MM.1S (cell line): Measurements from ENCODE around the gene APOBEC3B.
A peak's percentile ranks its signal among the peaks of the same experiment; 100 is the strongest.

ENCODE experiments used
- DNase-seq: peaks from one replicate; pipeline ENCODE4 v3.0.0-alpha.2; 2015
- H2AFZ ChIP-seq: fragments of 300-600 bp; sonication (generic); 2 replicates; pipeline ENCODE4 v1.6.0; 2016; ENCODE audit warnings: antibody characterized with exemption, low read length
- H3F3A ChIP-seq: fragments of 300-600 bp; sonication (generic); 2 replicates; pipeline ENCODE4 v1.6.1; 2016; ENCODE audit warnings: mild to moderate bottlenecking, antibody characterized with exemption, low read length, moderate library complexity, mixed read lengths; ENCODE audit not compliant: insufficient read depth
- H3K27ac ChIP-seq: fragments of 300-600 bp; sonication (generic); 2 replicates; pipeline ENCODE4 v1.5.1; 2016; ENCODE audit warnings: mild to moderate bottlenecking, low read length
- H3K27me3 ChIP-seq: fragments of 300-600 bp; sonication (generic); replicated peaks from 2 replicates; pipeline ENCODE4 v1.6.0; 2016; ENCODE audit warnings: low read length; ENCODE audit not compliant: insufficient read depth
- H3K36me3 ChIP-seq: fragments of 300-600 bp; sonication (generic); replicated peaks from 2 replicates; pipeline ENCODE4 v1.6.1; 2016; ENCODE audit warnings: mild to moderate bottlenecking, low read length, mixed read lengths; ENCODE audit not compliant: insufficient read depth
- H3K4me1 ChIP-seq: fragments of 300-600 bp; sonication (generic); 2 replicates; pipeline ENCODE4 v1.6.1; 2016; ENCODE audit warnings: low read length, mixed read lengths
- H3K4me2 ChIP-seq: fragments of 300-600 bp; sonication (generic); 2 replicates; pipeline ENCODE4 v1.6.0; 2016; ENCODE audit warnings: low read depth, low read length
- H3K4me3 ChIP-seq: fragments of 300-600 bp; sonication (generic); 2 replicates; pipeline ENCODE4 v1.5.1; 2016; ENCODE audit warnings: low read length, mixed read lengths
- H3K79me2 ChIP-seq: fragments of 300-600 bp; sonication (generic); 2 replicates; pipeline ENCODE4 v1.6.1; 2016; ENCODE audit warnings: mixed run types, low read length, mixed read lengths
- H3K9ac ChIP-seq: fragments of 300-600 bp; sonication (generic); 2 replicates; pipeline ENCODE4 v1.6.1; 2016; ENCODE audit warnings: low read length, mixed read lengths
- H3K9me2 ChIP-seq: fragments of 300-600 bp; sonication (generic); replicated peaks from 2 replicates; pipeline ENCODE4 v1.6.1; 2016; ENCODE audit warnings: mild to moderate bottlenecking, low read length, mixed read lengths; ENCODE audit not compliant: insufficient read depth
- H3K9me3 ChIP-seq: fragments of 300-600 bp; sonication (generic); replicated peaks from 2 replicates; pipeline ENCODE4 v1.6.1; 2016; ENCODE audit warnings: mild to moderate bottlenecking, low read length, mixed read lengths; ENCODE audit not compliant: insufficient read depth
- H4K20me1 ChIP-seq: fragments of 300-600 bp; sonication (generic); 2 replicates; pipeline ENCODE4 v1.6.1; 2016; ENCODE audit warnings: mild to moderate bottlenecking, low read length, moderate library complexity, mixed read lengths; ENCODE audit not compliant: insufficient read depth
- CTCF ChIP-seq: fragments of 300-600 bp; sonication (generic); IDR thresholded peaks from 2 replicates; pipeline ENCODE4 v1.5.1; 2016; ENCODE audit warnings: antibody characterized with exemption, low read length, mixed read lengths
- EZH2 ChIP-seq: fragments of 300-600 bp; sonication (generic); optimal IDR thresholded peaks from 2 replicates; pipeline ENCODE3; 2017; ENCODE audit warnings: low read depth, mild to moderate bottlenecking, antibody characterized with exemption, low read length, mixed read lengths
- EZH2phosphoT487 ChIP-seq: fragments of 300-600 bp; sonication (generic); IDR thresholded peaks from 2 replicates; pipeline ENCODE4 v1.6.1; 2018; ENCODE audit warnings: antibody characterized with exemption, low read length

Gene APOBEC3B

GRCh38 chr22:38938221-38938620, 43.9 kb upstream of the APOBEC3B start:
- H3K4me1 ChIP-seq = peaks cover 27% of the 10 kb centered on the region
- H3K9ac ChIP-seq = no peak overlapping the region
- no peaks in the 10 kb centered on the region for H3K9me3 ChIP-seq
- H3K27me3 ChIP-seq = peaks cover 7% of the 10 kb centered on the region
- no peaks in the 10 kb centered on the region for H3K9me2 ChIP-seq
- H3K4me3 ChIP-seq = no peak overlapping the region
- TF ChIP-seq EZH2 (no peak), CTCF (no peak), EZH2phosphoT487 (no peak)
- no peak for DNase-seq
- H3K27ac ChIP-seq = no peak overlapping the region
- no peak overlapping the region for H3K4me2 ChIP-seq
- H3F3A ChIP-seq = peaks cover 15% of the 10 kb centered on the region
- no peaks in the 10 kb centered on the region for H4K20me1 ChIP-seq
- H2AFZ ChIP-seq = no peak overlapping the region
- no peaks in the 10 kb centered on the region for H3K79me2 ChIP-seq
- no peaks in the 10 kb centered on the region for H3K36me3 ChIP-seq

GRCh38 chr22:38938925-38939324, 43.2 kb upstream of the APOBEC3B start:
- Histone ChIP-seq H3K9me3 (no peaks in the 10 kb centered on the region), H4K20me1 (no peaks in the 10 kb centered on the region), H3K27ac (no peak overlapping the region), H3K9ac (no peak overlapping the region), H2AFZ (no peak overlapping the region), H3K9me2 (no peaks in the 10 kb centered on the region), H3K36me3 (no peaks in the 10 kb centered on the region), H3K27me3 (peaks cover 10% of the 10 kb centered on the region), H3K4me2 (no peak overlapping the region), H3K4me1 (peaks cover 27% of the 10 kb centered on the region), H3K79me2 (no peaks in the 10 kb centered on the region), H3F3A (peaks cover 15% of the 10 kb centered on the region), H3K4me3 (no peak overlapping the region)
- no peak for DNase-seq
- TF ChIP-seq EZH2phosphoT487 = no peak
- no peak for TF ChIP-seq CTCF
- no peak for TF ChIP-seq EZH2

- Histone ChIP-seq H3K27me3 (peaks cover 10% of the 10 kb centered on the region), H2AFZ (peak overlapping the region; percentile 88), H3F3A (peaks cover 13% of the 10 kb centered on the region), H4K20me1 (no peaks in the 10 kb centered on the region), H3K4me1 (peaks cover 24% of the 10 kb centered on the region), H3K9me3 (no peaks in the 10 kb centered on the region), H3K36me3 (no peaks in the 10 kb centered on the region), H3K9me2 (no peaks in the 10 kb centered on the region), H3K9ac (0 out of 2 replicates have a peak overlapping the region, but pooled peaks have one; percentile 26), H3K27ac (peak overlapping the region; percentile 58; the same call in 1 of the 2 replicates), H3K4me2 (peak overlapping the region; percentile 90), H3K79me2 (no peaks in the 10 kb centered on the region), H3K4me3 (peak overlapping the region; percentile 57)
- TF ChIP-seq EZH2 = no peak
- TF ChIP-seq EZH2phosphoT487 = no peak
- no peak for TF ChIP-seq CTCF
- DNase-seq = no peak
Measured at GRCh38 chr22:38940811-38941384, 41.2 kb upstream of the APOBEC3B start.
